SK-N-SH treated with all-trans-retinoic acid at 6 μM for 48 hours (cell line): ENCODE measurements around the gene RAB44.

Source experiments
- ATAC-seq: fragments of 200-7000 bp; cut with Tn5 transposase; 3 replicates; pipeline ENCODE4 v1.9.1; 2020; ENCODE audit warnings: mild to moderate bottlenecking, moderate library complexity
- ARNTL ChIP-seq: fragments of 450-650 bp; formaldehyde crosslinking; IDR thresholded peaks from 2 replicates; pipeline ENCODE4 v1.5.0; 2020; ENCODE audit warnings: low read depth, mild to moderate bottlenecking, moderate library complexity, borderline replicate concordance
- BACH2 ChIP-seq: fragments of 250-450 bp; sonication (Bioruptor Pico); IDR thresholded peaks from 2 replicates; pipeline ENCODE4 v1.9.0; 2021; ENCODE audit warnings: mild to moderate bottlenecking, borderline replicate concordance
- CREB5 ChIP-seq: fragments of 250-450 bp; sonication (Bioruptor Pico); IDR thresholded peaks from 2 replicates; pipeline ENCODE4 v1.5.1; 2020; ENCODE audit warnings: low read depth, mild to moderate bottlenecking, moderate library complexity
- CSDC2 ChIP-seq: fragments of 250-450 bp; sonication (Bioruptor Pico); IDR thresholded peaks from 2 replicates; pipeline ENCODE4 v1.5.0; 2020; ENCODE audit warnings: mild to moderate bottlenecking, moderate library complexity
- ESRRG ChIP-seq: fragments of 250-450 bp; sonication (Bioruptor Pico); IDR thresholded peaks from 2 replicates; pipeline ENCODE4 v1.6.1; 2021; ENCODE audit warnings: mild to moderate bottlenecking
- GLIS3 ChIP-seq: fragments of 250-450 bp; sonication (Bioruptor Pico); IDR thresholded peaks from 2 replicates; pipeline ENCODE4 v1.5.0; 2020; ENCODE audit warnings: mild to moderate bottlenecking, moderate library complexity
- ISL1 ChIP-seq: fragments of 250-450 bp; sonication (Bioruptor Pico); IDR thresholded peaks from 2 replicates; pipeline ENCODE4 v2.1.2; 2022; ENCODE audit warnings: mild to moderate bottlenecking, moderate library complexity
- OSR1 ChIP-seq: fragments of 250-450 bp; sonication (Bioruptor Pico); IDR thresholded peaks from 2 replicates; pipeline ENCODE4 v1.8.0; 2022; ENCODE audit warnings: moderate library complexity, mild to moderate bottlenecking, inconsistent platforms
- PATZ1 ChIP-seq: fragments of 250-450 bp; sonication (Bioruptor Pico); IDR thresholded peaks from 2 replicates; pipeline ENCODE4 v1.8.0; 2020; ENCODE audit warnings: mild to moderate bottlenecking, moderate library complexity, borderline replicate concordance
- POU6F1 ChIP-seq: fragments of 250-450 bp; sonication (Bioruptor Pico); IDR thresholded peaks from 2 replicates; pipeline ENCODE4 v1.8.0; 2021; ENCODE audit warnings: low read depth, mild to moderate bottlenecking, moderate library complexity, borderline replicate concordance
- PPARA ChIP-seq: fragments of 250-450 bp; sonication (Bioruptor Pico); IDR thresholded peaks from 2 replicates; pipeline ENCODE4 v1.5.0; 2020; ENCODE audit warnings: mild to moderate bottlenecking, borderline replicate concordance
- SNAI2 ChIP-seq: fragments of 250-450 bp; sonication (Bioruptor Pico); IDR thresholded peaks from 2 replicates; pipeline ENCODE4 v1.5.0; 2020; ENCODE audit warnings: mild to moderate bottlenecking, moderate library complexity
- TOX ChIP-seq: fragments of 250-450 bp; sonication (Bioruptor Pico); IDR thresholded peaks from 2 replicates; pipeline ENCODE4 v1.8.0; 2021; ENCODE audit warnings: mild to moderate bottlenecking, moderate library complexity, borderline replicate concordance
- ZC3H10 ChIP-seq: fragments of 250-450 bp; sonication (Bioruptor Pico); IDR thresholded peaks from 2 replicates; pipeline ENCODE4 v1.5.1; 2021; ENCODE audit warnings: mild to moderate bottlenecking, moderate library complexity
- ZNF70 ChIP-seq: fragments of 450-650 bp; formaldehyde crosslinking; IDR thresholded peaks from 2 replicates; pipeline ENCODE4 v1.5.0; 2020; ENCODE audit warnings: mild to moderate bottlenecking, moderate library complexity
- ZNF8 ChIP-seq: fragments of 450-650 bp; formaldehyde crosslinking; IDR thresholded peaks from 2 replicates; pipeline ENCODE4 v1.5.0; 2020; ENCODE audit warnings: mild to moderate bottlenecking, moderate library complexity
- TF ChIP-seq, protein P1 (sequence below): fragments of 250-450 bp; sonication (Bioruptor Pico); IDR thresholded peaks from 2 replicates; pipeline ENCODE4 v1.5.0; 2020; ENCODE audit warnings: mild to moderate bottlenecking, moderate library complexity

RAB44 gene, protein sequence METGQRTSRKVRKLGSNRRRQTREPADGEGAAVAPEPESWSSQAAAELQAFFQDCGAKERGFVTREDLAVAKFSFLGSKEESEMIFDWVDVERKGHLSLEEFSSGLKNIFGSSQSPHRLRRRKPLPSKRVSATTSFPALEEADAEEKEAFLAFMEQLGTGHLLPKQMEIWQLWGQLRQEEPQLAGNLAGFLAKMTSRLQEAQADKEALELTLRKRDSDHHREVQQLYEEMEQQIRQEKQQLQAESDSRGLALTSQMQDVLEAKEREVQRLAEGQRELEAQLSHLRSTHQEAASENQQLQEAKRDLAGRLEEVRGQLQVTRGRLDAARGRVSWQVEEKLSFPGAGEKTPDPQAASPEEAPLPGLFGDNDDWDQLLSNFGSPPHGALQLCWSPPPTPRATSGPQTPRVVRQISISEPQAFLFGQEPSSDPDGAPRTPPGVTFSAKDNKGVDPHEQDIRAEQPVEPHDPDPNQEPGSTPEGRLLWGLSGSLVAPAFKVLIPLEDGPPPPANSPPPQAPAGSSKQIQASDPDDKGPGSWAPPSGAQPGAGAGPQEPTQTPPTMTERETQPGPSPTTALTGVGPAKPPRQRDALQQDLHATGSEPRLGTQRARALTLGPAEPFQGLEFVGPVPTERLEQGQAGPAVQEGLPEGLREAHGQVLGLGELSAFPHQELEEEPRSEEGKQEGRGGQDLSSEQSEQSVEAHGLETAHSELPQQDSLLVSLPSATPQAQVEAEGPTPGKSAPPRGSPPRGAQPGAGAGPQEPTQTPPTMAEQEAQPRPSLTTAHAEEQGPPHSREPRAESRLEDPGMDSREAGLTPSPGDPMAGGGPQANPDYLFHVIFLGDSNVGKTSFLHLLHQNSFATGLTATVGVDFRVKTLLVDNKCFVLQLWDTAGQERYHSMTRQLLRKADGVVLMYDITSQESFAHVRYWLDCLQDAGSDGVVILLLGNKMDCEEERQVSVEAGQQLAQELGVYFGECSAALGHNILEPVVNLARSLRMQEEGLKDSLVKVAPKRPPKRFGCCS

GRCh38 chr6:36697481-36697903, at the start of gene RAB44:
Gene RAB44 (plus strand): TSS chr6:36697826. CDS start chr6:36704236, 6,410 bp downstream.
- TF ChIP-seq CREB5 (CRISPR knock-in tag) (no peak), GLIS3 (no peak), CSDC2 (no peak)
- TF ChIP-seq, protein P1, sequence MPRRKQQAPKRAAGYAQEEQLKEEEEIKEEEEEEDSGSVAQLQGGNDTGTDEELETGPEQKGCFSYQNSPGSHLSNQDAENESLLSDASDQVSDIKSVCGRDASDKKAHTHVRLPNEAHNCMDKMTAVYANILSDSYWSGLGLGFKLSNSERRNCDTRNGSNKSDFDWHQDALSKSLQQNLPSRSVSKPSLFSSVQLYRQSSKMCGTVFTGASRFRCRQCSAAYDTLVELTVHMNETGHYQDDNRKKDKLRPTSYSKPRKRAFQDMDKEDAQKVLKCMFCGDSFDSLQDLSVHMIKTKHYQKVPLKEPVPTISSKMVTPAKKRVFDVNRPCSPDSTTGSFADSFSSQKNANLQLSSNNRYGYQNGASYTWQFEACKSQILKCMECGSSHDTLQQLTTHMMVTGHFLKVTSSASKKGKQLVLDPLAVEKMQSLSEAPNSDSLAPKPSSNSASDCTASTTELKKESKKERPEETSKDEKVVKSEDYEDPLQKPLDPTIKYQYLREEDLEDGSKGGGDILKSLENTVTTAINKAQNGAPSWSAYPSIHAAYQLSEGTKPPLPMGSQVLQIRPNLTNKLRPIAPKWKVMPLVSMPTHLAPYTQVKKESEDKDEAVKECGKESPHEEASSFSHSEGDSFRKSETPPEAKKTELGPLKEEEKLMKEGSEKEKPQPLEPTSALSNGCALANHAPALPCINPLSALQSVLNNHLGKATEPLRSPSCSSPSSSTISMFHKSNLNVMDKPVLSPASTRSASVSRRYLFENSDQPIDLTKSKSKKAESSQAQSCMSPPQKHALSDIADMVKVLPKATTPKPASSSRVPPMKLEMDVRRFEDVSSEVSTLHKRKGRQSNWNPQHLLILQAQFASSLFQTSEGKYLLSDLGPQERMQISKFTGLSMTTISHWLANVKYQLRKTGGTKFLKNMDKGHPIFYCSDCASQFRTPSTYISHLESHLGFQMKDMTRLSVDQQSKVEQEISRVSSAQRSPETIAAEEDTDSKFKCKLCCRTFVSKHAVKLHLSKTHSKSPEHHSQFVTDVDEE (CRISPR knock-in tag): no peak
- TF ChIP-seq, all 23 proteins: peak for 0
- ATAC-seq: no peak

GRCh38 chr6:36649086-36649485, 48.5 kb upstream of the RAB44 start:
- no peak for ATAC-seq
- no peak for TF ChIP-seq ZC3H10 (CRISPR knock-in tag)
- no peak for TF ChIP-seq PPARA (CRISPR knock-in tag)
- no peak for TF ChIP-seq GLIS3
- TF ChIP-seq OSR1: no peak
- TF ChIP-seq CREB5 (CRISPR knock-in tag): no peak
- no peak for TF ChIP-seq ZNF8 (CRISPR knock-in tag)
- TF ChIP-seq POU6F1 (CRISPR knock-in tag): no peak
- TF ChIP-seq SNAI2 (CRISPR knock-in tag): no peak
- no peak for TF ChIP-seq PATZ1
- no peak for TF ChIP-seq BACH2 (CRISPR knock-in tag)
- no peak for TF ChIP-seq TOX (CRISPR knock-in tag)
- TF ChIP-seq ZNF70: no peak
- TF ChIP-seq, all 23 proteins: peak for 0

- ATAC-seq: no peak; the same call in 2 of the 3 replicates
- TF ChIP-seq ARNTL (CRISPR knock-in tag) (no peak), ZNF70 (no peak), PATZ1 (no peak), TOX (CRISPR knock-in tag) (no peak), SNAI2 (CRISPR knock-in tag) (no peak), GLIS3 (no peak), ESRRG (CRISPR knock-in tag) (no peak), BACH2 (CRISPR knock-in tag) (no peak), OSR1 (no peak), PPARA (CRISPR knock-in tag) (no peak), ISL1 (CRISPR knock-in tag) (no peak)
- TF ChIP-seq, protein P1 (CRISPR knock-in tag): no peak
These were observed 47.7 kb upstream of the RAB44 start for GRCh38 chr6:36649701-36650484.
